Natural killer cell (primary cell): ENCODE results near the gene SMURF2. TPM values are rescaled to one million over a fixed set of nuclear protein-coding genes. Genes with fewer than 3 reads are reported as not detected.
"Not testable (repeated sequence)": the region's sequence is repeated elsewhere in the genome, so short reads cannot be mapped to it uniquely, and the experiment has no call there.

Experiments
- ATAC-seq, 3 donors: fragments of 150-1000 bp in 2 of 3; fragments of 200-7000 bp in 1 of 3; cut with Tn5 transposase; 1 replicate in 1 of 3; 2 replicates in 2 of 3; pipeline ENCODE4 v1.10.0; 2021; ENCODE audit warnings: mild to moderate bottlenecking in 2 of 3, moderate library complexity in 2 of 3
- DNase-seq, 2 donors: peaks; one replicate each; pipeline versions ENCODE4 v3.0.0 to v3.0.0-alpha.2; 2013 to 2021; ENCODE audit warnings: mixed read lengths in 1 of 2
- H3K27ac ChIP-seq: one replicate; pipeline ENCODE4 v1.5.1; 2013; ENCODE audit warnings: mild to moderate bottlenecking, low read length
- H3K27me3 ChIP-seq: one replicate; pipeline ENCODE4 v1.6.1; 2013; ENCODE audit warnings: low read length; ENCODE audit not compliant: control insufficient read depth, insufficient read depth
- H3K36me3 ChIP-seq: one replicate; pipeline ENCODE4 v1.6.1; 2013; ENCODE audit warnings: low read length; ENCODE audit not compliant: control insufficient read depth, insufficient read depth
- H3K4me1 ChIP-seq: one replicate; pipeline ENCODE4 v1.6.1; 2013; ENCODE audit warnings: low read length; ENCODE audit not compliant: control insufficient read depth, insufficient read depth
- H3K4me3 ChIP-seq: one replicate; pipeline ENCODE4 v1.5.1; 2013; ENCODE audit warnings: low read length
- H3K9me3 ChIP-seq: one replicate; pipeline ENCODE4 v1.6.1; 2013; ENCODE audit warnings: low read length; ENCODE audit not compliant: control insufficient read depth, insufficient read depth
- H3K27ac Mint-ChIP-seq, 2 donors: one replicate each; pipeline ENCODE4 v1.8.0; 2022; ENCODE audit warnings: mild to moderate bottlenecking in 2 of 2, mixed read lengths in 2 of 2, moderate library complexity in 1 of 2
- H3K27me3 Mint-ChIP-seq, 2 donors: one replicate each; pipeline ENCODE4 v1.8.0; 2022; ENCODE audit warnings: low read depth in 2 of 2, mixed read lengths in 2 of 2
- H3K36me3 Mint-ChIP-seq: one replicate; pipeline ENCODE4 v1.8.0; 2022; ENCODE audit warnings: mixed read lengths
- H3K4me1 Mint-ChIP-seq, 2 donors: one replicate each; pipeline ENCODE4 v1.8.0; 2022; ENCODE audit warnings: mixed read lengths in 2 of 2
- H3K4me3 Mint-ChIP-seq: one replicate; pipeline ENCODE4 v1.8.0; 2022; ENCODE audit warnings: mild to moderate bottlenecking, moderate library complexity, mixed read lengths
- H3K9me3 Mint-ChIP-seq, 2 donors: one replicate each; pipeline ENCODE4 v1.8.0; 2022; ENCODE audit warnings: mixed read lengths in 2 of 2
- CTCF ChIP-seq: fragments of 200-600 bp; IDR thresholded peaks from one replicate; pipeline ENCODE4 v1.8.0; 2022; ENCODE audit warnings: antibody characterized with exemption
- WGBS: methylation state at CpG from one replicate; pipeline ENCODE4 v1.1.7; 2013; ENCODE audit warnings: missing lambda C conversion rate; ENCODE audit not compliant: insufficient coverage; 5-methylcytosine and 5-hydroxymethylcytosine counted together
- intact Hi-C: fragments of 100-400 bp; cut with micrococcal nuclease; formaldehyde crosslinking; loops from one replicate; pipeline ENCODE4 v1.14.2; 2022
- total RNA-seq, 4 donors: library from RNA; stranded (reverse); fragments of 120-200 nt in 1 of 4; gene quantifications; one replicate each; pipeline versions ENCODE4 v1.2.3 to v1.2.4, GENCODE V29; 2013 to 2022

Gene SMURF2
- total RNA-seq, 3 donors from 2014 or later (not counting 1 experiment from before 2014, with no cell fraction given), result 43.8 to 54.5 (median 46.5) TPM

GRCh38 chr17:64676763-64677162 lies 14.7 kb upstream of the SMURF2 start:
- no peaks in the 10 kb centered on the region for H3K4me1 ChIP-seq
- no peaks in the 10 kb centered on the region for H3K36me3 Mint-ChIP-seq
- no peaks in the 10 kb centered on the region for H3K9me3 ChIP-seq
- intact Hi-C loops, result no loop called here
- no peaks in the 10 kb centered on the region for H3K27me3 ChIP-seq
- DNase-seq, result no peak
- 84% methylated on average over 3 of the region's 3 CpGs for WGBS
- H3K4me3 ChIP-seq, result no peak overlapping the region
- no peaks in the 10 kb centered on the region for H3K9me3 Mint-ChIP-seq
- no peaks in the 10 kb centered on the region for H3K27me3 Mint-ChIP-seq
- no peak overlapping the region for H3K4me3 Mint-ChIP-seq
- no peak overlapping the region for H3K27ac ChIP-seq
- no peak for TF ChIP-seq CTCF
- H3K36me3 ChIP-seq, result no peaks in the 10 kb centered on the region
- H3K4me1 Mint-ChIP-seq, result no peaks in the 10 kb centered on the region
- no peak for ATAC-seq
- H3K27ac Mint-ChIP-seq, result no peak overlapping the region

GRCh38 chr17:64670843-64671590 lies 8.9 kb upstream of the SMURF2 start:
- DNase-seq, H3K9me3 ChIP-seq, H3K27ac ChIP-seq, H3K4me1 ChIP-seq, H3K27me3 Mint-ChIP-seq, H3K4me1 Mint-ChIP-seq, H3K4me3 Mint-ChIP-seq, H3K36me3 Mint-ChIP-seq, H3K4me3 ChIP-seq, H3K9me3 Mint-ChIP-seq, H3K27me3 ChIP-seq, ATAC-seq, H3K36me3 ChIP-seq, intact Hi-C loops, H3K27ac Mint-ChIP-seq: not testable (repeated sequence)
- WGBS, result 88% methylated on average over 8 of the region's 10 CpGs

- H3K9me3 Mint-ChIP-seq, H3K27ac ChIP-seq, DNase-seq, H3K4me3 ChIP-seq, H3K4me1 ChIP-seq, H3K4me3 Mint-ChIP-seq, H3K27me3 Mint-ChIP-seq, H3K4me1 Mint-ChIP-seq, intact Hi-C loops, H3K36me3 ChIP-seq, H3K36me3 Mint-ChIP-seq, H3K27ac Mint-ChIP-seq, ATAC-seq, H3K9me3 ChIP-seq, H3K27me3 ChIP-seq: not testable (repeated sequence)
- WGBS, result 88% methylated on average over 11 of the region's 14 CpGs
Measured at GRCh38 chr17:64667807-64668721, 6.0 kb upstream of the SMURF2 start.

- H3K27me3 Mint-ChIP-seq, H3K9me3 Mint-ChIP-seq, H3K27ac Mint-ChIP-seq, H3K27ac ChIP-seq, H3K27me3 ChIP-seq, H3K36me3 Mint-ChIP-seq, H3K9me3 ChIP-seq, H3K4me3 Mint-ChIP-seq, H3K4me3 ChIP-seq, ATAC-seq, H3K36me3 ChIP-seq, DNase-seq: not testable (repeated sequence)
- WGBS, result 96% methylated on average over 4 of the region's 6 CpGs
- intact Hi-C loops, result loop anchor here (5.0 kb wide), 2 partner anchors 43 to 157 kb away; partner anchors contain the start of genes CEP95 and DDX5
- H3K4me1 Mint-ChIP-seq, result peaks cover 21 to 25% of the 10 kb centered on the region in 2 donors
- H3K4me1 ChIP-seq, result peaks cover 11% of the 10 kb centered on the region
Measured at GRCh38 chr17:64664299-64664981, 2.3 kb upstream of the SMURF2 start.

- not testable (repeated sequence) for H3K27me3 ChIP-seq, H3K36me3 Mint-ChIP-seq, H3K9me3 ChIP-seq, H3K27ac ChIP-seq, H3K4me3 ChIP-seq, H3K27ac Mint-ChIP-seq, H3K36me3 ChIP-seq, H3K9me3 Mint-ChIP-seq, H3K27me3 Mint-ChIP-seq, H3K4me3 Mint-ChIP-seq, DNase-seq, ATAC-seq
- H3K4me1 Mint-ChIP-seq, result peaks cover 27 to 30% of the 10 kb centered on the region in 2 donors
- intact Hi-C loops, result loop anchor here (5.0 kb wide), 2 partner anchors 43 to 157 kb away; partner anchors contain the start of genes CEP95 and DDX5
- 99% methylated on average over 9 of the region's 12 CpGs for WGBS
- peaks cover 11% of the 10 kb centered on the region for H3K4me1 ChIP-seq
Measured at GRCh38 chr17:64663836-64664235, 1.7 kb upstream of the SMURF2 start.
